ENCODE results near the gene LIMCH1.
"Not testable (repeated sequence)": the region's sequence is repeated elsewhere in the genome, so short reads cannot be mapped to it uniquely, and the experiment has no call there.

LIMCH1 gene

GRCh38 chr4:41719417-41719816, 181.5 kb downstream of the LIMCH1 start:
- FAIRE-seq (no peak), DNase-seq (ENCODE audit: low spot score) (no peak)

- FAIRE-seq (no peak), DNase-seq (ENCODE audit: low spot score) (no peak)
Observed at GRCh38 chr4:41722181-41722580, 184.2 kb downstream of the LIMCH1 start.

GRCh38 chr4:41723286-41723685, 185.3 kb downstream of the LIMCH1 start:
- FAIRE-seq (no peak), DNase-seq (ENCODE audit: low spot score) (no peak)

- FAIRE-seq (no peak), DNase-seq (ENCODE audit: low spot score) (no peak)
Observed at GRCh38 chr4:41725254-41725653, 187.3 kb downstream of the LIMCH1 start.

GRCh38 chr4:41727861-41728572, 190.1 kb downstream of the LIMCH1 start:
- no peak for DNase-seq (ENCODE audit: low spot score)
- FAIRE-seq: no peak

- DNase-seq (ENCODE audit: low spot score): no peak
- FAIRE-seq: no peak
Observed at GRCh38 chr4:41728573-41728913, 190.6 kb downstream of the LIMCH1 start.

- DNase-seq (ENCODE audit: low spot score): no peak
- FAIRE-seq: no peak
Observed at GRCh38 chr4:41731569-41732126, 193.7 kb downstream of the LIMCH1 start.

- DNase-seq (ENCODE audit: low spot score): no peak
- FAIRE-seq: no peak
Observed at GRCh38 chr4:41734371-41734770, 196.4 kb downstream of the LIMCH1 start.

- not testable (repeated sequence) for FAIRE-seq; DNase-seq (ENCODE audit: low spot score)
Observed at GRCh38 chr4:41737491-41737890, 199.5 kb downstream of the LIMCH1 start.

GRCh38 chr4:41741354-41741753, 203.4 kb downstream of the LIMCH1 start:
- FAIRE-seq (no peak), DNase-seq (ENCODE audit: low spot score) (no peak)

- DNase-seq (ENCODE audit: low spot score): no peak
- FAIRE-seq: no peak
Observed at GRCh38 chr4:41744572-41745291, 206.8 kb downstream of the LIMCH1 start.

- no peak for DNase-seq (ENCODE audit: low spot score)
- no peak for FAIRE-seq
Observed at GRCh38 chr4:41745292-41746024, 207.5 kb downstream of the LIMCH1 start.

- no peak for DNase-seq (ENCODE audit: low spot score)
- FAIRE-seq: no peak
Observed at GRCh38 chr4:41746025-41746439, 208.1 kb downstream of the LIMCH1 start.

- FAIRE-seq: no peak
- no peak for DNase-seq (ENCODE audit: low spot score)
Observed at GRCh38 chr4:41746440-41747229, 208.7 kb downstream of the LIMCH1 start.

- DNase-seq (ENCODE audit: low spot score) (no peak), FAIRE-seq (no peak)
Observed at GRCh38 chr4:41747230-41748055, 209.5 kb downstream of the LIMCH1 start.

GRCh38 chr4:41748074-41748570, 210.2 kb downstream of the LIMCH1 start:
- no peak for FAIRE-seq
- no peak for DNase-seq (ENCODE audit: low spot score)

- no peak for DNase-seq (ENCODE audit: low spot score)
Observed at GRCh38 chr4:41748571-41749475, 210.9 kb downstream of the LIMCH1 start, which contains the start of gene PHOX2B. TSS of gene PHOX2B (minus strand) at chr4:41748725. CDS start at chr4:41748610, 115 bp downstream.

GRCh38 chr4:41749631-41750039, 211.7 kb downstream of the LIMCH1 start:
- DNase-seq (ENCODE audit: low spot score): no peak
- FAIRE-seq: no peak

More at GRCh38 chr4:41748571-41749475, 210.9 kb downstream of the LIMCH1 start, which contains the start of gene PHOX2B:
- no peak for FAIRE-seq
